Measurements from ENCODE around the gene FBXL15. TPM values are rescaled to one million over a fixed set of nuclear protein-coding genes. Genes with fewer than 3 reads are reported as not detected.

FBXL15 gene
- total RNA-seq, 4 donors from 2014 or later: 14.2 to 34.8 (median 21.0) TPM

- Histone ChIP-seq H3K27me3 (peaks cover 6 to 11% (median 9%) of the 10 kb centered on the region in 3 donors), H3K27ac (peak overlapping the region; percentile 78 to 91 (median 88)), H3K9me3 (no peaks in the 10 kb centered on the region), H3K4me1 (peaks cover 6 to 12% of the 10 kb centered on the region in 2 donors), H3K4me3 (peak overlapping the region; percentile 72 to 100 (median 95)), H3K36me3 (no peaks in the 10 kb centered on the region)
- in situ Hi-C loops (cut with MboI; ENCODE audit: low sequenced_read_pairs in 4 of 4) (no loop called here), intact Hi-C loops (cut with DNase I; ENCODE audit: low total_unique reads) (loop anchor here (1.0 to 2.0 kb wide), 4 partner anchors 10 to 71 kb away; partner anchors contain the start of genes ACTR1A and SUFU)
- no peak for DNase-seq
- TF ChIP-seq POLR2A (IDR thresholded peaks at IDR 0.05) (no peak), CTCF (IDR thresholded peaks at IDR 0.05 in 4 of 5, conservative IDR thresholded peaks at IDR 0.05 in 1 of 5) (no peak)
- ATAC-seq: peak; percentile 4 to 17
These were observed 11.0 kb downstream of the FBXL15 start for GRCh38 chr10:102431452-102432124.

- peak; percentile 96 to 97 for ATAC-seq
- Histone ChIP-seq H3K4me1 (peaks cover 6 to 12% of the 10 kb centered on the region in 2 donors), H3K27me3 (peaks cover 6 to 11% (median 9%) of the 10 kb centered on the region in 3 donors), H3K9me3 (no peaks in the 10 kb centered on the region), H3K4me3 (peak within 1 kb of the TSS; percentile 72 to 100 (median 95)), H3K27ac (peak within 1 kb of the TSS; percentile 78 to 91 (median 88)), H3K36me3 (no peaks in the 10 kb centered on the region)
- intact Hi-C loops (cut with DNase I; ENCODE audit: low total_unique reads) (loop anchor here (1.0 to 2.0 kb wide), 4 partner anchors 11 to 70 kb away; partner anchors contain the start of genes ACTR1A and SUFU), in situ Hi-C loops (cut with MboI; ENCODE audit: low sequenced_read_pairs in 4 of 4) (no loop called here)
- TF ChIP-seq CTCF (IDR thresholded peaks at IDR 0.05 in 4 of 5, conservative IDR thresholded peaks at IDR 0.05 in 1 of 5) (no peak), POLR2A (IDR thresholded peaks at IDR 0.05) (peak; percentile 31 to 58)
- DNase-seq: peak; percentile 94 to 96
These were observed 11.7 kb downstream of the FBXL15 start, which contains the start of gene CUEDC2 for GRCh38 chr10:102432162-102432950. TSS of gene CUEDC2 (minus strand) at chr10:102432574. CDS start at chr10:102425188, 7,386 bp downstream.

GRCh38 chr10:102433619-102434046 lies 13.0 kb downstream of the FBXL15 start:
- no peak for TF ChIP-seq CTCF (IDR thresholded peaks at IDR 0.05 in 4 of 5, conservative IDR thresholded peaks at IDR 0.05 in 1 of 5)
- no peak for TF ChIP-seq POLR2A (IDR thresholded peaks at IDR 0.05)
- H3K9me3 ChIP-seq: no peaks in the 10 kb centered on the region
- peaks cover 6 to 11% (median 9%) of the 10 kb centered on the region in 3 donors for H3K27me3 ChIP-seq
- no peak for ATAC-seq
- intact Hi-C loops (cut with DNase I; ENCODE audit: low total_unique reads) (loop anchor here (2.0 kb wide), 1 partner anchor 69 kb away; the partner anchor contains the start of genes ACTR1A and SUFU), in situ Hi-C loops (cut with MboI; ENCODE audit: low sequenced_read_pairs in 4 of 4) (no loop called here)
- H3K27ac ChIP-seq: no peak overlapping the region
- H3K36me3 ChIP-seq: no peaks in the 10 kb centered on the region
- no peak for DNase-seq
- H3K4me3 ChIP-seq: no peak overlapping the region
- H3K4me1 ChIP-seq: peaks cover 6 to 12% of the 10 kb centered on the region in 2 donors

GRCh38 chr10:102434394-102435132 lies 13.9 kb downstream of the FBXL15 start:
- H3K4me3 ChIP-seq: no peak overlapping the region
- no peak for TF ChIP-seq CTCF (IDR thresholded peaks at IDR 0.05 in 4 of 5, conservative IDR thresholded peaks at IDR 0.05 in 1 of 5)
- no peak for TF ChIP-seq POLR2A (IDR thresholded peaks at IDR 0.05)
- no peak overlapping the region for H3K27ac ChIP-seq
- no peaks in the 10 kb centered on the region for H3K9me3 ChIP-seq
- in situ Hi-C loops (cut with MboI; ENCODE audit: low sequenced_read_pairs in 4 of 4): no loop called here
- DNase-seq (no peak), ATAC-seq (no peak)
- H3K4me1 ChIP-seq: peaks cover 6 to 12% of the 10 kb centered on the region in 2 donors
- intact Hi-C loops (cut with DNase I; ENCODE audit: low total_unique reads): no loop called here
- H3K36me3 ChIP-seq: no peaks in the 10 kb centered on the region
- H3K27me3 ChIP-seq: peaks cover 6 to 11% (median 9%) of the 10 kb centered on the region in 3 donors
